H9 (cell line): Measurements from ENCODE around the gene SERBP1. TPM values are rescaled to one million over a fixed set of nuclear protein-coding genes. Genes with fewer than 3 reads are reported as not detected.

ENCODE experiments used
- DNase-seq: peaks from one replicate; pipeline ENCODE4 v3.0.0-alpha.2; 2017
- H2AFZ ChIP-seq: one replicate; pipeline ENCODE4 v1.6.1; 2013; ENCODE audit warnings: mild to moderate bottlenecking, low read length, control low read depth, moderate library complexity
- H2AK5ac ChIP-seq: 2 replicates; pipeline ENCODE4 v1.6.1; 2013; ENCODE audit warnings: low read length, control low read depth, mixed read lengths; ENCODE audit not compliant: insufficient read length
- H2BK120ac ChIP-seq: one replicate; pipeline ENCODE4 v1.6.1; 2013; ENCODE audit warnings: low read depth, mild to moderate bottlenecking, low read length, control low read depth, inconsistent platforms; ENCODE audit not compliant: poor library complexity, severe bottlenecking
- H2BK12ac ChIP-seq: 2 replicates; pipeline ENCODE4 v1.6.1; 2013; ENCODE audit warnings: low read length, control low read depth, mixed read lengths, low read depth; ENCODE audit not compliant: insufficient read length
- H2BK15ac ChIP-seq: 2 replicates; pipeline ENCODE4 v1.6.1; 2013; ENCODE audit warnings: low read depth, low read length, control low read depth
- H2BK20ac ChIP-seq: one replicate; pipeline ENCODE4 v1.6.1; 2013; ENCODE audit warnings: low read depth, mild to moderate bottlenecking, low read length, control low read depth, inconsistent platforms; ENCODE audit not compliant: poor library complexity, severe bottlenecking
- H2BK5ac ChIP-seq: 2 replicates; pipeline ENCODE4 v1.6.1; 2013; ENCODE audit warnings: low read length, control low read depth, mixed read lengths; ENCODE audit not compliant: insufficient read length
- H3K14ac ChIP-seq: 2 replicates; pipeline ENCODE4 v1.6.1; 2013; ENCODE audit warnings: low read length, control low read depth; ENCODE audit not compliant: insufficient read depth
- H3K18ac ChIP-seq: 2 replicates; pipeline ENCODE4 v1.6.1; 2013; ENCODE audit warnings: low read depth, mild to moderate bottlenecking, mixed read lengths, low read length, control low read depth; ENCODE audit not compliant: insufficient read length
- H3K23ac ChIP-seq: 2 replicates; pipeline ENCODE4 v1.6.1; 2013; ENCODE audit warnings: low read length, control low read depth, mixed read lengths, low read depth; ENCODE audit not compliant: insufficient read length
- H3K23me2 ChIP-seq: 2 replicates; pipeline ENCODE4 v1.6.1; 2013; ENCODE audit warnings: low read depth, mild to moderate bottlenecking, mixed read lengths, low read length, control low read depth; ENCODE audit not compliant: insufficient read length, poor library complexity, severe bottlenecking
- H3K27ac ChIP-seq: 2 replicates; pipeline ENCODE4 v1.5.1; 2013; ENCODE audit warnings: low read length, control low read depth, mixed read lengths, low read depth; ENCODE audit not compliant: insufficient read length
- H3K27me3 ChIP-seq: 2 replicates; pipeline ENCODE4 v1.6.1; 2013; ENCODE audit warnings: low read length, control low read depth, inconsistent platforms; ENCODE audit not compliant: insufficient read depth
- H3K4ac ChIP-seq: 2 replicates; pipeline ENCODE4 v1.6.1; 2013; ENCODE audit warnings: low read depth, mild to moderate bottlenecking, control low read depth, inconsistent platforms, low read length, moderate library complexity
- H3K4me1 ChIP-seq: 2 replicates; pipeline ENCODE4 v1.6.1; 2013; ENCODE audit warnings: low read length, control low read depth, inconsistent platforms; ENCODE audit not compliant: insufficient read depth
- H3K4me2 ChIP-seq: 2 replicates; pipeline ENCODE4 v1.6.1; 2013; ENCODE audit warnings: low read length, control low read depth, mixed read lengths; ENCODE audit not compliant: insufficient read length, insufficient read depth
- H3K56ac ChIP-seq: 2 replicates; pipeline ENCODE4 v1.6.1; 2013; ENCODE audit warnings: low read depth, mild to moderate bottlenecking, mixed read lengths, low read length, control low read depth; ENCODE audit not compliant: insufficient read length
- H3K79me1 ChIP-seq: 2 replicates; pipeline ENCODE4 v1.6.1; 2013; ENCODE audit warnings: low read depth, mild to moderate bottlenecking, moderate library complexity, low read length, control low read depth, inconsistent platforms; ENCODE audit not compliant: insufficient read depth, poor library complexity, severe bottlenecking
- H3K79me2 ChIP-seq: 2 replicates; pipeline ENCODE4 v1.6.1; 2013; ENCODE audit warnings: low read length, control low read depth, inconsistent platforms; ENCODE audit not compliant: insufficient read depth
- H3K9ac ChIP-seq: 2 replicates; pipeline ENCODE4 v1.6.1; 2013; ENCODE audit warnings: low read length, control low read depth, mixed read lengths; ENCODE audit not compliant: insufficient read length; ENCODE audit errors: extremely low read depth
- H3K9me3 ChIP-seq: one replicate; pipeline ENCODE4 v1.6.1; 2013; ENCODE audit warnings: low read depth, low read length, inconsistent platforms; ENCODE audit not compliant: control insufficient read depth
- H3T11ph ChIP-seq: one replicate; pipeline ENCODE4 v1.6.1; 2013; ENCODE audit warnings: mild to moderate bottlenecking, low read length, control low read depth, inconsistent platforms
- H4K20me1 ChIP-seq: one replicate; pipeline ENCODE4 v1.6.1; 2013; ENCODE audit not compliant: control insufficient read depth, insufficient read length, insufficient read depth
- H4K5ac ChIP-seq: 2 replicates; pipeline ENCODE4 v1.6.1; 2013; ENCODE audit warnings: low read depth, mild to moderate bottlenecking, mixed read lengths, low read length, control low read depth; ENCODE audit not compliant: insufficient read length
- H4K8ac ChIP-seq: replicated peaks from 2 replicates; pipeline ENCODE4 v1.6.1; 2013; ENCODE audit warnings: low read length, control low read depth, mixed read lengths, low read depth; ENCODE audit not compliant: insufficient read length
- H4K91ac ChIP-seq: 2 replicates; pipeline ENCODE4 v1.6.1; 2013; ENCODE audit warnings: low read depth, mild to moderate bottlenecking, moderate library complexity, mixed read lengths, low read length, control low read depth; ENCODE audit not compliant: insufficient read length
- H3K27ac Mint-ChIP-seq, 3 experiments: 2 replicates in 2 of 3; 3 replicates in 1 of 3; pipeline ENCODE4 v1.8.0; 2020 to 2021; ENCODE audit warnings: mixed read lengths in 3 of 3, mild to moderate bottlenecking in 1 of 3, moderate library complexity in 1 of 3
- H3K27me3 Mint-ChIP-seq: 2 replicates; pipeline ENCODE4 v1.8.0; 2021; ENCODE audit warnings: low read depth, mild to moderate bottlenecking, moderate library complexity, mixed read lengths
- H3K36me3 Mint-ChIP-seq, 3 experiments: 2 replicates in 2 of 3; 3 replicates in 1 of 3; pipeline ENCODE4 v1.8.0; 2020 to 2021; ENCODE audit warnings: low read depth in 3 of 3, mixed read lengths in 3 of 3; ENCODE audit not compliant: insufficient read depth in 1 of 3
- H3K4me1 Mint-ChIP-seq, 2 experiments: 2 replicates each; pipeline ENCODE4 v1.8.0; 2020; ENCODE audit warnings: mixed read lengths in 2 of 2
- H3K4me3 Mint-ChIP-seq, 2 experiments: 2 replicates in 1 of 2; 3 replicates in 1 of 2; pipeline ENCODE4 v1.8.0; 2020 to 2021; ENCODE audit warnings: mild to moderate bottlenecking in 2 of 2, mixed read lengths in 2 of 2, moderate library complexity in 1 of 2
- H3K9me3 Mint-ChIP-seq, 2 experiments: 2 replicates in 1 of 2; 3 replicates in 1 of 2; pipeline ENCODE4 v1.8.0; 2020; ENCODE audit warnings: mild to moderate bottlenecking in 2 of 2, mixed read lengths in 2 of 2, moderate library complexity in 1 of 2
- WGBS: extraction: QIAGEN DNeasy Blood & Tissue Kit; methylation state at CpG from one replicate; pipeline ENCODE4 v1.1.7; 2013; ENCODE audit warnings: missing lambda C conversion rate, low lambda C conversion rate, mixed read lengths; ENCODE audit not compliant: insufficient read length; ENCODE audit errors: extremely low coverage; 5-methylcytosine and 5-hydroxymethylcytosine counted together
- total RNA-seq: library from RNA; stranded (reverse); gene quantifications from 2 replicates; pipeline ENCODE4 v1.2.1, GENCODE V29; 2021
- TF ChIP-seq, protein P1 (sequence below): fragments of 200-600 bp; sonication (generic); conservative IDR thresholded peaks from 3 replicates; pipeline ENCODE4 v1.8.0; 2021; ENCODE audit warnings: antibody characterized with exemption, mild to moderate bottlenecking

SERBP1 gene
- total RNA-seq, 1 experiment from 2014 or later: 495 TPM

DNA sequence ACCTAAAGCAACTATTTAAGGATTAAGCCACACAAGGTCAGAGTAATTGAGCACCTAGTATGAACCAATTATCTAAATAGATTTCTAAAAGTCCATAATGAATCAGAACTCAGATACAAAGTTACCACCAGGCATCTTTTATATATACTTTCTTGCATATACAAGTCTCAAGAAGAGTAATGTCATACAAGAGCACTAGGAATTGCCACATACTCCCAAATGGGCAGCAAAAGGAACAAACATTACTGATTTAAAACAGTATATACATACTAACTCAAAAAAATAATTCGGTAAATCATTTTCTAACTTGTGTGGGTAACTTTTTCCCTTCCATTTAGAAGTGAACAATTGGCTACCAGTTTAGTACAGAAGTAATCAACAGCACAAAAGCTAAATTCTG is 22.1 kb downstream of the SERBP1 start:
- no peak overlapping the region for H2AK5ac ChIP-seq
- no peaks in the 10 kb centered on the region for H3K27me3 ChIP-seq

More for the DNA sequence above, 22.1 kb downstream of the SERBP1 start:
- no peak overlapping the region for H4K5ac ChIP-seq
- H3K14ac ChIP-seq: no peak overlapping the region
- H3K4me2 ChIP-seq: no peak overlapping the region
- no peak overlapping the region for H3K4me3 Mint-ChIP-seq
- no peaks in the 10 kb centered on the region for H3K23me2 ChIP-seq
- H4K20me1 ChIP-seq: no peaks in the 10 kb centered on the region
- no peak overlapping the region for H3K4ac ChIP-seq
- no peak overlapping the region for H3K23ac ChIP-seq
- H3K27me3 Mint-ChIP-seq: no peaks in the 10 kb centered on the region
- no peak overlapping the region for H4K91ac ChIP-seq
- no peak overlapping the region for H2BK12ac ChIP-seq
- no peaks in the 10 kb centered on the region for H3K9me3 Mint-ChIP-seq
- H3K79me2 ChIP-seq: no peaks in the 10 kb centered on the region
- H3K4me1 Mint-ChIP-seq: peaks cover 9 to 22% of the 10 kb centered on the region in 2 experiments; a peak in 3 of 4 replicates
- H3K27ac ChIP-seq: no peak overlapping the region
- no peak overlapping the region for H2BK20ac ChIP-seq
- TF ChIP-seq, protein P1, sequence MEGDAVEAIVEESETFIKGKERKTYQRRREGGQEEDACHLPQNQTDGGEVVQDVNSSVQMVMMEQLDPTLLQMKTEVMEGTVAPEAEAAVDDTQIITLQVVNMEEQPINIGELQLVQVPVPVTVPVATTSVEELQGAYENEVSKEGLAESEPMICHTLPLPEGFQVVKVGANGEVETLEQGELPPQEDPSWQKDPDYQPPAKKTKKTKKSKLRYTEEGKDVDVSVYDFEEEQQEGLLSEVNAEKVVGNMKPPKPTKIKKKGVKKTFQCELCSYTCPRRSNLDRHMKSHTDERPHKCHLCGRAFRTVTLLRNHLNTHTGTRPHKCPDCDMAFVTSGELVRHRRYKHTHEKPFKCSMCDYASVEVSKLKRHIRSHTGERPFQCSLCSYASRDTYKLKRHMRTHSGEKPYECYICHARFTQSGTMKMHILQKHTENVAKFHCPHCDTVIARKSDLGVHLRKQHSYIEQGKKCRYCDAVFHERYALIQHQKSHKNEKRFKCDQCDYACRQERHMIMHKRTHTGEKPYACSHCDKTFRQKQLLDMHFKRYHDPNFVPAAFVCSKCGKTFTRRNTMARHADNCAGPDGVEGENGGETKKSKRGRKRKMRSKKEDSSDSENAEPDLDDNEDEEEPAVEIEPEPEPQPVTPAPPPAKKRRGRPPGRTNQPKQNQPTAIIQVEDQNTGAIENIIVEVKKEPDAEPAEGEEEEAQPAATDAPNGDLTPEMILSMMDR: no peak
- no peaks in the 10 kb centered on the region for H3K9me3 ChIP-seq
- WGBS: no CpG with 5 or more reads among the region's 1 CpG
- H3K9ac ChIP-seq: no peak overlapping the region
- no peak overlapping the region for H2BK5ac ChIP-seq
- H3K36me3 Mint-ChIP-seq: peaks cover 7 to 33% (median 26%) of the 10 kb centered on the region in 3 experiments
- H3K18ac ChIP-seq: no peak overlapping the region
- no peak overlapping the region for H2BK15ac ChIP-seq
- no peaks in the 10 kb centered on the region for H3K4me1 ChIP-seq
- DNase-seq: no peak
- H2BK120ac ChIP-seq: no peak overlapping the region
- no peak overlapping the region for H4K8ac ChIP-seq
- no peak overlapping the region for H3K56ac ChIP-seq
- H3K79me1 ChIP-seq: no peaks in the 10 kb centered on the region
- H3T11ph ChIP-seq: no peak overlapping the region
- H2AFZ ChIP-seq: no peak overlapping the region
- H3K27ac Mint-ChIP-seq: peak overlapping the region in 1 of 3 experiments; percentile 85; a peak in 3 of 7 replicates
